ENCODE data around the gene TRMT1. TPM values are rescaled to one million over a fixed set of nuclear protein-coding genes. Genes with fewer than 3 reads are reported as not detected.
A peak's percentile ranks its signal among the peaks of the same experiment; 100 is the strongest.
"Not testable (repeated sequence)": the region's sequence is repeated elsewhere in the genome, so short reads cannot be mapped to it uniquely, and the experiment has no call there.

Gene TRMT1
- total RNA-seq: 10 to 100 TPM; 21.9 to 24.1 TPM
- long read RNA-seq, donor 1, partial matches to known transcripts: 7 of 16 reads
- long read RNA-seq, donor 1, other reads (novel, unspliced or antisense): 7 of 16 reads
- long read RNA-seq, donor 2, transcript TRMT1-202 (17 exons, 2,142 nt): major isoform, 34 of 91 reads
- long read RNA-seq, donor 2, transcript TRMT1-222 (16 exons, 2,127 nt): minor isoform, 7 of 91 reads
- long read RNA-seq, donor 2, partial matches to known transcripts: 8 of 91 reads
- long read RNA-seq, donor 2, other reads (novel, unspliced or antisense): 40 of 91 reads

GRCh38 chr19:13116282-13117175, at the start of gene TRMT1:
TRMT1 (minus strand) TSS chr19:13116740; CDS start chr19:13116399, 341 bp downstream.
- peak; percentile 98 for DNase-seq (ENCODE audit: low spot score)
- intact Hi-C loops (cut with DNase I): no loop called here

- DNase-seq (ENCODE audit: low spot score); intact Hi-C loops (cut with DNase I): not testable (repeated sequence)
Observed at GRCh38 chr19:13166151-13166550, 49.6 kb upstream of the TRMT1 start.

GRCh38 chr19:13165162-13165997, 48.8 kb upstream of the TRMT1 start:
- intact Hi-C loops (cut with DNase I): no loop called here
- no peak for DNase-seq (ENCODE audit: low spot score)

- DNase-seq (ENCODE audit: low spot score): no peak
- intact Hi-C loops (cut with DNase I): no loop called here
Observed at GRCh38 chr19:13164343-13165161, 48.0 kb upstream of the TRMT1 start.

- peak; percentile 89 for DNase-seq (ENCODE audit: low spot score)
- intact Hi-C loops (cut with DNase I): no loop called here
Observed at GRCh38 chr19:13163609-13164342, 47.2 kb upstream of the TRMT1 start.

- intact Hi-C loops (cut with DNase I): no loop called here
- DNase-seq (ENCODE audit: low spot score): peak; percentile 99
Observed at GRCh38 chr19:13162724-13163608, 46.4 kb upstream of the TRMT1 start.

- intact Hi-C loops (cut with DNase I): no loop called here
- DNase-seq (ENCODE audit: low spot score): no peak
Observed at GRCh38 chr19:13160557-13160956, 44.0 kb upstream of the TRMT1 start.

- no peak for DNase-seq (ENCODE audit: low spot score)
- intact Hi-C loops (cut with DNase I): loop anchor here in 1 of 2 donors (10.0 kb wide), 1 partner anchor 685 kb away; no protein-coding TSS in a partner anchor
Observed at GRCh38 chr19:13159713-13160112, 43.2 kb upstream of the TRMT1 start.

GRCh38 chr19:13155472-13156359, 39.2 kb upstream of the TRMT1 start:
- DNase-seq (ENCODE audit: low spot score): peak; percentile 95
- intact Hi-C loops (cut with DNase I): loop anchor here in 1 of 2 donors (10.0 kb wide), 1 partner anchor 689 kb away; no protein-coding TSS in a partner anchor

- DNase-seq (ENCODE audit: low spot score): peak; percentile 91
- intact Hi-C loops (cut with DNase I): loop anchor here in 1 of 2 donors (10.0 kb wide), 1 partner anchor 690 kb away; no protein-coding TSS in a partner anchor
Observed at GRCh38 chr19:13154911-13155471, 38.5 kb upstream of the TRMT1 start.

- peak; percentile 99 for DNase-seq (ENCODE audit: low spot score)
- intact Hi-C loops (cut with DNase I): loop anchor here in 1 of 2 donors (10.0 kb wide), 1 partner anchor 690 kb away; no protein-coding TSS in a partner anchor
Observed at GRCh38 chr19:13154241-13154778, 37.8 kb upstream of the TRMT1 start.

- DNase-seq (ENCODE audit: low spot score): peak; percentile 87
- intact Hi-C loops (cut with DNase I): loop anchor here in 1 of 2 donors (10.0 kb wide), 1 partner anchor 691 kb away; no protein-coding TSS in a partner anchor
Observed at GRCh38 chr19:13153569-13154240, 37.2 kb upstream of the TRMT1 start.

GRCh38 chr19:13152974-13153568, 36.5 kb upstream of the TRMT1 start:
- intact Hi-C loops (cut with DNase I): loop anchor here in 1 of 2 donors (10.0 kb wide), 1 partner anchor 692 kb away; no protein-coding TSS in a partner anchor

GRCh38 chr19:13152356-13152973, 35.9 kb upstream of the TRMT1 start:
- DNase-seq (ENCODE audit: low spot score): no peak
- intact Hi-C loops (cut with DNase I): loop anchor here in 1 of 2 donors (10.0 kb wide), 1 partner anchor 692 kb away; no protein-coding TSS in a partner anchor

More at GRCh38 chr19:13152974-13153568, 36.5 kb upstream of the TRMT1 start:
- peak; percentile 99 for DNase-seq (ENCODE audit: low spot score)
